ENCODE data around the gene BTD. TPM values are rescaled to one million over a fixed set of nuclear protein-coding genes. Genes with fewer than 3 reads are reported as not detected.

BTD gene
- total and polyA plus RNA-seq, 2 donors (not counting 1 experiment from before 2014, with no cell fraction given) = 24.4 to 24.9 TPM

GRCh38 chr3:15635121-15635661 is 33.6 kb downstream of the BTD start:
- peak overlapping the region; percentile 96 for H3K27ac ChIP-seq (ENCODE audit: insufficient read depth, low read length)
- H3K9me3 ChIP-seq (ENCODE audit: control insufficient read depth, insufficient read depth, low read depth, low read length) = no peaks in the 10 kb centered on the region
- no peaks in the 10 kb centered on the region for H3K36me3 ChIP-seq (ENCODE audit: control insufficient read depth, insufficient read depth, low read length)
- H3K4me2 ChIP-seq (ENCODE audit: extremely low read depth, insufficient read depth, low read length) = no peak overlapping the region
- H3K79me2 ChIP-seq (ENCODE audit: control insufficient read depth, insufficient read depth, low read length) = no peaks in the 10 kb centered on the region
- no peak for TF ChIP-seq CTCF (conservative IDR thresholded peaks at IDR 0.05 in 1 of 2, IDR thresholded peaks at IDR 0.05 in 1 of 2; ENCODE audit: low read depth in 1 of 2, low read length in 2 of 2)
- no peak for TF ChIP-seq EZH2 (IDR thresholded peaks at IDR 0.05; ENCODE audit: low read length, missing control alignments)
- H3K4me3 ChIP-seq (replicated peaks in 1 of 4; ENCODE audit: control extremely low read depth in 1 of 4, insufficient read depth in 1 of 4, low read depth in 3 of 4, low read length in 4 of 4) = no peak overlapping the region
- H3K4me1 ChIP-seq (ENCODE audit: control insufficient read depth, extremely low read depth, insufficient read depth, low read length) = peaks cover 38% of the 10 kb centered on the region
- peak overlapping the region; percentile 6 for H3K9ac ChIP-seq (ENCODE audit: insufficient read depth, low read length)
- no peaks in the 10 kb centered on the region for H4K20me1 ChIP-seq (ENCODE audit: control insufficient read depth, extremely low read depth, insufficient read depth, low read length)
- peak; percentile 80 to 97 for DNase-seq (ENCODE audit: low read depth in 2 of 2)
- peak overlapping the region; percentile 0 for H2AFZ ChIP-seq (ENCODE audit: low read length)
- H3K27me3 ChIP-seq (ENCODE audit: control insufficient read depth, insufficient read depth, low read length) = no peaks in the 10 kb centered on the region

DNA sequence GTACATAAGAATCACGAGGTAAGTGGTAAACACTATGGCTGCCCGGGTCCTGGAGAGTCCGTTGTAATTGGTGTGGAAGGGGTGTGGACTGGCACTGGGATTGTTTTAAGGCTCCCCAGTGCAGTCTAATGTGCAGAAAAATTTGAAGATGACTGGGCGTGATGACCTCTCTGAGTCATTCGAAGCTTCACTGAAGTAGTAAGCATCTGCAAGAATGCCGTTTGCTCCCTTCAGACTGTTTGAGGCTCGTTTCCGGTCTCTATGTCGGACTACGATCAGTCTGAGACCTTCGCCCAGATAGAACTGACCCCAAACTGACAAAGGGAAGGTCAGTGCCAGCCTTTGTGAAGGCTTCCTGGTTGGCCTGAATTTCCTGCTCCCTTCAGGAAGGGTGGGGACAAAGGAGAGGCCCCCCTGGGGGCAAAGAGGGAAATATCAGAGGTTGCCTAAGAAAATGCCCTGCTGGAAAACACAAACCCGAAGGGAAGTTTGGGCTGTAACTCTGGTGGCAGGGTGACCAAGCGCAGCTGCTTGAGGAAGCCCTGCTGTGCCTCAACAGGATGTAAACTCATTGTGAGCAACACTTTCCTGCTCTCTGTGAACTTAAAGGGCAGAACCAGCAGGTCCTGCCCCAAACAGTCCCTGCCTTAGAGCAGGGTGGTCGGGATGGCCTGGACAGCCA is 34.6 kb downstream of the BTD start:
- TF ChIP-seq EZH2 (IDR thresholded peaks at IDR 0.05; ENCODE audit: low read length, missing control alignments) = no peak
- no peak for TF ChIP-seq CTCF (conservative IDR thresholded peaks at IDR 0.05 in 1 of 2, IDR thresholded peaks at IDR 0.05 in 1 of 2; ENCODE audit: low read depth in 1 of 2, low read length in 2 of 2)
- peaks cover 38% of the 10 kb centered on the region for H3K4me1 ChIP-seq (ENCODE audit: control insufficient read depth, extremely low read depth, insufficient read depth, low read length)
- no peaks in the 10 kb centered on the region for H3K36me3 ChIP-seq (ENCODE audit: control insufficient read depth, insufficient read depth, low read length)
- peak overlapping the region; percentile 34 for H2AFZ ChIP-seq (ENCODE audit: low read length)
- H3K79me2 ChIP-seq (ENCODE audit: control insufficient read depth, insufficient read depth, low read length) = no peaks in the 10 kb centered on the region
- no peaks in the 10 kb centered on the region for H3K9me3 ChIP-seq (ENCODE audit: control insufficient read depth, insufficient read depth, low read depth, low read length)
- no peaks in the 10 kb centered on the region for H3K27me3 ChIP-seq (ENCODE audit: control insufficient read depth, insufficient read depth, low read length)
- peak overlapping the region; percentile 58 for H3K4me2 ChIP-seq (ENCODE audit: extremely low read depth, insufficient read depth, low read length)
- no peaks in the 10 kb centered on the region for H4K20me1 ChIP-seq (ENCODE audit: control insufficient read depth, extremely low read depth, insufficient read depth, low read length)
- H3K4me3 ChIP-seq (replicated peaks in 1 of 4; ENCODE audit: control extremely low read depth in 1 of 4, insufficient read depth in 1 of 4, low read depth in 3 of 4, low read length in 4 of 4) = peak overlapping the region in 1 of 4 experiments; percentile 13
- H3K27ac ChIP-seq (ENCODE audit: insufficient read depth, low read length) = peak overlapping the region; percentile 96
- DNase-seq (ENCODE audit: low read depth in 2 of 2) = peak; percentile 89 to 97
- H3K9ac ChIP-seq (ENCODE audit: insufficient read depth, low read length) = peak overlapping the region; percentile 71

DNA sequence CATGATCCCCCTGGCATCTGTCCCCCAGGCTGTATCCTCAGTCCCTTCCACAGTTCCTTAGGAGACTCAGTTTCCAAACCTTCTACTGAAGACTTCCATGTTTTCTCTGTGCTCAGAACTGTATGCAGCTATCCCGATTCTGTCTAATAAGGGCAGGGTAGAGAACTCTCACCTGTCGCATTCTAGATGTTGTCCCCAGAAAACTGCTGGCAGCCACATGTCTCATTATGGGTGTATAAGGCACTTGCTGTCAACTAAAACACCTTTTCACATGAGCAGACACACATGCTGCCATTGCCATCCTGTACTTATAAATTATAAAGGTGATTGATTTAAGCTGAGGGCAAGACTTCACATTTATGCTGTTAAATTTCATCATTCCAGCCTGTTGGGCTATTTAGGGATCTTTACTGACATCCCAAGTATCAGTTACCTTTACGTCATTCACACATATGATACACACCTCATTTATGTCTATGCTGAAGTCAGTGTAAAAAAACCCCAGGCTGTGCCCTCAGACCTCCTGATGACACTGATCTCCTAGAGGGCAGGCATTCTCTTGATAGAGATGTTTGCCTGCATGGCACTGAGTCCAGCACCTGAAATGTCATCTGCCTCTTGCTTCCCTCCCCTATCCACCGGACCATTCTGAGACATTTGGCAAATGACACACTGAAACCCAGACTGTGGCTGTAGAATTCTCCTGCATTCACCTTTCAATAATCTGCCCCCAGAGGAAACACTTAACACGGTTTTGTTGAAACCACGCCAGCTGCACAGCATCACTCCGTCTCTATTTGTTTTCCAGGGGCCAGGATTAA is 35.8 kb downstream of the BTD start:
- no peaks in the 10 kb centered on the region for H3K9me3 ChIP-seq (ENCODE audit: control insufficient read depth, insufficient read depth, low read depth, low read length)
- peaks cover 32% of the 10 kb centered on the region for H3K4me1 ChIP-seq (ENCODE audit: control insufficient read depth, extremely low read depth, insufficient read depth, low read length)
- H3K36me3 ChIP-seq (ENCODE audit: control insufficient read depth, insufficient read depth, low read length) = no peaks in the 10 kb centered on the region
- no peak overlapping the region for H3K4me3 ChIP-seq (replicated peaks in 1 of 4; ENCODE audit: control extremely low read depth in 1 of 4, insufficient read depth in 1 of 4, low read depth in 3 of 4, low read length in 4 of 4)
- H3K9ac ChIP-seq (ENCODE audit: insufficient read depth, low read length) = no peak overlapping the region
- H2AFZ ChIP-seq (ENCODE audit: low read length) = no peak overlapping the region
- H4K20me1 ChIP-seq (ENCODE audit: control insufficient read depth, extremely low read depth, insufficient read depth, low read length) = no peaks in the 10 kb centered on the region
- TF ChIP-seq CTCF (conservative IDR thresholded peaks at IDR 0.05 in 1 of 2, IDR thresholded peaks at IDR 0.05 in 1 of 2; ENCODE audit: low read depth in 1 of 2, low read length in 2 of 2) = no peak
- no peak for TF ChIP-seq EZH2 (IDR thresholded peaks at IDR 0.05; ENCODE audit: low read length, missing control alignments)
- H3K4me2 ChIP-seq (ENCODE audit: extremely low read depth, insufficient read depth, low read length) = no peak overlapping the region
- H3K27ac ChIP-seq (ENCODE audit: insufficient read depth, low read length) = peak overlapping the region; percentile 96
- peak in 1 of 2 donors; percentile 51 for DNase-seq (ENCODE audit: low read depth in 2 of 2)
- H3K79me2 ChIP-seq (ENCODE audit: control insufficient read depth, insufficient read depth, low read length) = no peaks in the 10 kb centered on the region
- no peaks in the 10 kb centered on the region for H3K27me3 ChIP-seq (ENCODE audit: control insufficient read depth, insufficient read depth, low read length)
